Measurements from ENCODE around the gene CXADR.

Gene CXADR

GRCh38 chr21:17552410-17552809 is 39.6 kb downstream of the CXADR start:
- TF ChIP-seq SIN3A (IDR thresholded peaks at IDR 0.05; ENCODE audit: borderline replicate concordance, insufficient read depth, low read length) (no peak), TAF1 (IDR thresholded peaks at IDR 0.05; ENCODE audit: borderline replicate concordance, insufficient read depth, low read length) (no peak), FOXP2 (optimal IDR thresholded peaks at IDR 0.05; ENCODE audit: borderline replicate concordance, extremely low read depth, extremely low read length, insufficient read depth) (no peak), POLR2AphosphoS5 (IDR thresholded peaks at IDR 0.05; ENCODE audit: low read depth, low read length) (no peak)
- TF ChIP-seq, protein P1, sequence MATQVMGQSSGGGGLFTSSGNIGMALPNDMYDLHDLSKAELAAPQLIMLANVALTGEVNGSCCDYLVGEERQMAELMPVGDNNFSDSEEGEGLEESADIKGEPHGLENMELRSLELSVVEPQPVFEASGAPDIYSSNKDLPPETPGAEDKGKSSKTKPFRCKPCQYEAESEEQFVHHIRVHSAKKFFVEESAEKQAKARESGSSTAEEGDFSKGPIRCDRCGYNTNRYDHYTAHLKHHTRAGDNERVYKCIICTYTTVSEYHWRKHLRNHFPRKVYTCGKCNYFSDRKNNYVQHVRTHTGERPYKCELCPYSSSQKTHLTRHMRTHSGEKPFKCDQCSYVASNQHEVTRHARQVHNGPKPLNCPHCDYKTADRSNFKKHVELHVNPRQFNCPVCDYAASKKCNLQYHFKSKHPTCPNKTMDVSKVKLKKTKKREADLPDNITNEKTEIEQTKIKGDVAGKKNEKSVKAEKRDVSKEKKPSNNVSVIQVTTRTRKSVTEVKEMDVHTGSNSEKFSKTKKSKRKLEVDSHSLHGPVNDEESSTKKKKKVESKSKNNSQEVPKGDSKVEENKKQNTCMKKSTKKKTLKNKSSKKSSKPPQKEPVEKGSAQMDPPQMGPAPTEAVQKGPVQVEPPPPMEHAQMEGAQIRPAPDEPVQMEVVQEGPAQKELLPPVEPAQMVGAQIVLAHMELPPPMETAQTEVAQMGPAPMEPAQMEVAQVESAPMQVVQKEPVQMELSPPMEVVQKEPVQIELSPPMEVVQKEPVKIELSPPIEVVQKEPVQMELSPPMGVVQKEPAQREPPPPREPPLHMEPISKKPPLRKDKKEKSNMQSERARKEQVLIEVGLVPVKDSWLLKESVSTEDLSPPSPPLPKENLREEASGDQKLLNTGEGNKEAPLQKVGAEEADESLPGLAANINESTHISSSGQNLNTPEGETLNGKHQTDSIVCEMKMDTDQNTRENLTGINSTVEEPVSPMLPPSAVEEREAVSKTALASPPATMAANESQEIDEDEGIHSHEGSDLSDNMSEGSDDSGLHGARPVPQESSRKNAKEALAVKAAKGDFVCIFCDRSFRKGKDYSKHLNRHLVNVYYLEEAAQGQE (IDR thresholded peaks at IDR 0.05; ENCODE audit: insufficient read depth in 1 of 2, low read depth in 2 of 2, low read length in 2 of 2) = no peak

GRCh38 chr21:17554120-17554519 is 41.3 kb downstream of the CXADR start:
- TF ChIP-seq TAF1 (IDR thresholded peaks at IDR 0.05; ENCODE audit: borderline replicate concordance, insufficient read depth, low read length) (no peak), FOXP2 (optimal IDR thresholded peaks at IDR 0.05; ENCODE audit: borderline replicate concordance, extremely low read depth, extremely low read length, insufficient read depth) (no peak), SIN3A (IDR thresholded peaks at IDR 0.05; ENCODE audit: borderline replicate concordance, insufficient read depth, low read length) (no peak)

DNA sequence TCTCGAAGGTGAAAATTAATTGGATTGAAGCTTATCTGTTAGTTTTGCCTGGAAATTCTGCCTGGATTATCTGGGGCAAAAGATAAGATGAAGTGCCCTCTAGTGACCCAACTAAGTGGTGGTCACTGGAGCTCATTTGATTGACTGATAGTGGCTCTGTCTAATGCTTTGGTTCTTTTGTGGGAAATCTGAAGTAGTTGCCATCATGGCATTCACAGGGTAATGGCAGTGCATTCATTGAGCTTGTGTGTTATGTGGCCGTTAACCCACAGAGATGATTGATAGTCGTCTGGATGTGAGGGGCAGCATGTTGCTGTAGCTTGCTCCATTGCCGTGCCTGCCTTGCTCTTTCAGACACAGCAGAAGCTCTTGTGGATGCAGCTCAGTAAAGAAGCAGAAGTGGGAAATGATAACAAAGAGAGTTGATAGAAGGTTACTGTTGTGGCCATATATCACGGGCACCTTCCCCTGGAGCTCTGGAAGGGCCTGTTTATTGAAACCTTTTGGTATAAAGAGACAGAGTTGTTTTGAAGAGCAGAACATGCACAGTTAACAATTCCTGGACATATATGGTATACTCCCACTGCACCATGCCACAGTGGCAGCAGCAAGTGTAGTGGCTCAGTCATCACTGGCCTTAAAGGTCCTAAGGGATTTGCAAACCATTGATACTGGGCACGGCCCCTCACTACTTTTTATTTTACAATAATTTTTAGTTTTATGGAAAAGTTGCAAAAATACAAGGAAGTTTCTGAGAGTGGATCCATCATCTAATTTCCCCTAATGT is 42.0 kb downstream of the CXADR start:
- TF ChIP-seq TAF1 (IDR thresholded peaks at IDR 0.05; ENCODE audit: borderline replicate concordance, insufficient read depth, low read length) = no peak
- no peak for TF ChIP-seq POLR2AphosphoS5 (IDR thresholded peaks at IDR 0.05; ENCODE audit: low read depth, low read length)
- TF ChIP-seq, protein P1 (IDR thresholded peaks at IDR 0.05; ENCODE audit: insufficient read depth in 1 of 2, low read depth in 2 of 2, low read length in 2 of 2) = no peak

- TF ChIP-seq POLR2AphosphoS5 (IDR thresholded peaks at IDR 0.05; ENCODE audit: low read depth, low read length) (no peak), FOXP2 (optimal IDR thresholded peaks at IDR 0.05; ENCODE audit: borderline replicate concordance, extremely low read depth, extremely low read length, insufficient read depth) (no peak), SIN3A (IDR thresholded peaks at IDR 0.05; ENCODE audit: borderline replicate concordance, insufficient read depth, low read length) (no peak), TAF1 (IDR thresholded peaks at IDR 0.05; ENCODE audit: borderline replicate concordance, insufficient read depth, low read length) (no peak)
- TF ChIP-seq, protein P1 (IDR thresholded peaks at IDR 0.05; ENCODE audit: insufficient read depth in 1 of 2, low read depth in 2 of 2, low read length in 2 of 2) = no peak
Observed at GRCh38 chr21:17560377-17561025, 47.7 kb downstream of the CXADR start.

DNA sequence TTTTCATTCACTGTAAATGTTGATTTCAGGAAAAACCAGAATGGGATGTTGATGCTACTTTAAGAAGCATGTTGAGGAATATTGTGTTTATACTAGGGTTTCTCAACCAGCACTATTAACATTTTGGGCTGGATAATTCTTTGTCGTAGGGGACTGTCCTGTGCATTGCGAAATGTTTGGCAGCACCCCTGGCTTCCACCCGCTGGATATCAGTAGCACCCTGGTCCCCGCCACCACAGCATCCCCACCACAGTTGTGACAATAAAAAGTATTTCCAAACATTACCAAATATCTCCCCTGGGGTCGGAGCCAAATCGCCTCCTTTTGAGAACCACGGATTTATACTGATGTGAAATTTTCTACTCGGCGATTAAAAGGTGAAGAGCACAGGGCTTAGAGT is 57.9 kb downstream of the CXADR start:
- TF ChIP-seq FOXP2 (optimal IDR thresholded peaks at IDR 0.05; ENCODE audit: borderline replicate concordance, extremely low read depth, extremely low read length, insufficient read depth) = no peak
- TF ChIP-seq SIN3A (IDR thresholded peaks at IDR 0.05; ENCODE audit: borderline replicate concordance, insufficient read depth, low read length) = no peak
- TF ChIP-seq TAF1 (IDR thresholded peaks at IDR 0.05; ENCODE audit: borderline replicate concordance, insufficient read depth, low read length) = no peak
- TF ChIP-seq, protein P1 (IDR thresholded peaks at IDR 0.05; ENCODE audit: insufficient read depth in 1 of 2, low read depth in 2 of 2, low read length in 2 of 2) = no peak
- TF ChIP-seq POLR2AphosphoS5 (IDR thresholded peaks at IDR 0.05; ENCODE audit: low read depth, low read length) = no peak
